Liver (tissue), 9 donors: ENCODE measurements around the gene NEB. TPM values are rescaled to one million over a fixed set of nuclear protein-coding genes. Genes with fewer than 3 reads are reported as not detected.
"Not testable (repeated sequence)": the region's sequence is repeated elsewhere in the genome, so short reads cannot be mapped to it uniquely, and the experiment has no call there.

Experiments
- DNase-seq: peaks from one replicate; pipeline ENCODE4 v3.0.0-alpha.2; 2017; ENCODE audit warnings: low spot score
- H3K27ac ChIP-seq, 2 donors: one replicate each; pipeline ENCODE4 v1.7.0; 2013; ENCODE audit warnings: inconsistent platforms in 2 of 2, low read length in 2 of 2, control low read depth in 1 of 2, low read depth in 1 of 2, mild to moderate bottlenecking in 1 of 2
- H3K27me3 ChIP-seq, 4 donors: one replicate each; pipeline versions ENCODE4 v1.6.1 to v1.7.0; 2013; ENCODE audit warnings: low read length in 3 of 4, inconsistent platforms in 1 of 4, mild to moderate bottlenecking in 1 of 4, moderate library complexity in 1 of 4; ENCODE audit not compliant: control insufficient read depth in 4 of 4, insufficient read depth in 4 of 4
- H3K36me3 ChIP-seq, 4 donors: one replicate each; pipeline versions ENCODE4 v1.6.1 to v1.7.0; 2013; ENCODE audit warnings: low read length in 3 of 4, mild to moderate bottlenecking in 3 of 4, low read depth in 1 of 4, moderate library complexity in 1 of 4; ENCODE audit not compliant: control insufficient read depth in 4 of 4, insufficient read depth in 3 of 4
- H3K4me1 ChIP-seq, 4 donors: one replicate each; pipeline versions ENCODE4 v1.6.1 to v1.7.0; 2013; ENCODE audit warnings: low read length in 3 of 4, mild to moderate bottlenecking in 3 of 4, moderate library complexity in 1 of 4; ENCODE audit not compliant: control insufficient read depth in 4 of 4, insufficient read depth in 4 of 4
- H3K4me3 ChIP-seq, 3 donors: one replicate each; pipeline versions ENCODE4 v1.6.1 to v1.7.0; 2013; ENCODE audit warnings: low read length in 3 of 3, control low read depth in 1 of 3, low read depth in 1 of 3, mild to moderate bottlenecking in 1 of 3
- H3K9ac ChIP-seq, 2 donors: one replicate each; pipeline ENCODE4 v1.7.0; 2013; ENCODE audit warnings: low read length in 2 of 2, mild to moderate bottlenecking in 2 of 2, moderate library complexity in 2 of 2, control low read depth in 1 of 2, low read depth in 1 of 2
- H3K9me3 ChIP-seq, 4 donors: one replicate each; pipeline versions ENCODE4 v1.6.1 to v1.7.0; 2013; ENCODE audit warnings: low read length in 3 of 4; ENCODE audit not compliant: control insufficient read depth in 4 of 4
- FOXA1 ChIP-seq: IDR thresholded peaks from 2 replicates; pipeline ENCODE4 v1.6.1; 2016; ENCODE audit warnings: antibody characterized with exemption
- FOXA2 ChIP-seq: IDR thresholded peaks from 2 replicates; pipeline ENCODE4 v1.6.1; 2016; ENCODE audit warnings: antibody characterized with exemption
- GABPA ChIP-seq, 2 donors: IDR thresholded peaks in 1 of 2; conservative IDR thresholded peaks in 1 of 2; 2 replicates each; pipeline ENCODE4 v1.6.1; 2016; ENCODE audit warnings: antibody characterized with exemption in 2 of 2, mild to moderate bottlenecking in 1 of 2, moderate library complexity in 1 of 2
- HNF4A ChIP-seq, 2 donors: conservative IDR thresholded peaks; 2 replicates each; pipeline ENCODE4 v1.6.1; 2016; ENCODE audit warnings: antibody characterized with exemption in 2 of 2, mild to moderate bottlenecking in 2 of 2
- HNF4G ChIP-seq: IDR thresholded peaks from 2 replicates; pipeline ENCODE4 v1.6.1; 2016; ENCODE audit warnings: antibody characterized with exemption
- JUND ChIP-seq, 2 donors: IDR thresholded peaks; 2 replicates each; pipeline ENCODE4 v1.6.1; 2016; ENCODE audit warnings: antibody characterized with exemption in 2 of 2
- NR2F2 ChIP-seq: IDR thresholded peaks from 2 replicates; pipeline ENCODE4 v1.6.1; 2016; ENCODE audit warnings: antibody characterized with exemption
- REST ChIP-seq: IDR thresholded peaks from 2 replicates; pipeline ENCODE4 v1.6.1; 2016; ENCODE audit warnings: antibody characterized with exemption, mild to moderate bottlenecking
- RXRA ChIP-seq, 2 donors: IDR thresholded peaks; 2 replicates each; pipeline ENCODE4 v1.6.1; 2017 to 2018; ENCODE audit warnings: antibody characterized with exemption in 2 of 2, mild to moderate bottlenecking in 1 of 2
- SP1 ChIP-seq: IDR thresholded peaks from 2 replicates; pipeline ENCODE4 v1.6.1; 2018; ENCODE audit warnings: antibody characterized with exemption, mild to moderate bottlenecking
- TAF1 ChIP-seq: conservative IDR thresholded peaks from 2 replicates; pipeline ENCODE4 v1.6.1; 2016; ENCODE audit warnings: antibody characterized with exemption, mild to moderate bottlenecking
- YY1 ChIP-seq: IDR thresholded peaks from 2 replicates; pipeline ENCODE4 v1.6.1; 2016; ENCODE audit warnings: antibody characterized with exemption, mild to moderate bottlenecking
- WGBS: extraction: QIAGEN DNeasy Blood & Tissue Kit; methylation state at CpG from one replicate; pipeline ENCODE4 v1.1.7; 2013; 5-methylcytosine and 5-hydroxymethylcytosine counted together
- polyA plus RNA-seq, 2 donors: library from polyadenylated mRNA; stranded (reverse) in 1 of 2; unstranded in 1 of 2; fragments of 200-250 nt in 1 of 2; fragments of >200 nt in 1 of 2; fragmentation: Nextera tagmentation in 1 of 2; extraction: Ambion mirVana in 1 of 2; gene quantifications; one replicate each; pipeline versions ENCODE4 v1.2.1 to v1.2.3, GENCODE V29; 2013 to 2015
- total RNA-seq, 2 donors: library from RNA; depleted of rRNA; stranded (reverse); fragments of >200 nt; gene quantifications; one replicate each; pipeline ENCODE4 v1.2.3, GENCODE V29; 2014
- TF ChIP-seq, protein P1 (sequence below): IDR thresholded peaks from 2 replicates; pipeline ENCODE4 v1.6.1; 2016; ENCODE audit warnings: antibody characterized with exemption
- TF ChIP-seq, protein P2 (sequence below): fragments of 150-350 bp; IDR thresholded peaks from 2 replicates; pipeline ENCODE4 v1.5.1; 2017; ENCODE audit warnings: improper control_type of control experiment, low read depth, low read length; ENCODE audit not compliant: missing input control
- TF ChIP-seq, protein P3 (sequence below): IDR thresholded peaks from 2 replicates; pipeline ENCODE4 v1.6.1; 2016; ENCODE audit warnings: antibody characterized with exemption
- donor health status: healthy.
- donor health status: healthy.
- donor health status: healthy.
- donor health status: healthy.
- donor health status: healthy.

NEB gene
- total and polyA plus RNA-seq, 4 donors, result 0.28 to 6.4 (median 2.7) TPM

- Histone ChIP-seq H3K4me1 (no peaks in the 10 kb centered on the region), H3K9ac (no peak overlapping the region), H3K4me3 (no peak overlapping the region), H3K36me3 (no peaks in the 10 kb centered on the region), H3K27ac (no peak overlapping the region), H3K9me3 (no peaks in the 10 kb centered on the region), H3K27me3 (no peaks in the 10 kb centered on the region)
- no peak for DNase-seq
- WGBS, result 64% methylated on average over 3 of the region's 3 CpGs
- TF ChIP-seq HNF4A (conservative IDR thresholded peaks at IDR 0.05), result no peak
- no peak for TF ChIP-seq FOXA2
- TF ChIP-seq, protein P1, sequence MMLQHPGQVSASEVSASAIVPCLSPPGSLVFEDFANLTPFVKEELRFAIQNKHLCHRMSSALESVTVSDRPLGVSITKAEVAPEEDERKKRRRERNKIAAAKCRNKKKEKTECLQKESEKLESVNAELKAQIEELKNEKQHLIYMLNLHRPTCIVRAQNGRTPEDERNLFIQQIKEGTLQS, result no peak
- TF ChIP-seq, protein P2, sequence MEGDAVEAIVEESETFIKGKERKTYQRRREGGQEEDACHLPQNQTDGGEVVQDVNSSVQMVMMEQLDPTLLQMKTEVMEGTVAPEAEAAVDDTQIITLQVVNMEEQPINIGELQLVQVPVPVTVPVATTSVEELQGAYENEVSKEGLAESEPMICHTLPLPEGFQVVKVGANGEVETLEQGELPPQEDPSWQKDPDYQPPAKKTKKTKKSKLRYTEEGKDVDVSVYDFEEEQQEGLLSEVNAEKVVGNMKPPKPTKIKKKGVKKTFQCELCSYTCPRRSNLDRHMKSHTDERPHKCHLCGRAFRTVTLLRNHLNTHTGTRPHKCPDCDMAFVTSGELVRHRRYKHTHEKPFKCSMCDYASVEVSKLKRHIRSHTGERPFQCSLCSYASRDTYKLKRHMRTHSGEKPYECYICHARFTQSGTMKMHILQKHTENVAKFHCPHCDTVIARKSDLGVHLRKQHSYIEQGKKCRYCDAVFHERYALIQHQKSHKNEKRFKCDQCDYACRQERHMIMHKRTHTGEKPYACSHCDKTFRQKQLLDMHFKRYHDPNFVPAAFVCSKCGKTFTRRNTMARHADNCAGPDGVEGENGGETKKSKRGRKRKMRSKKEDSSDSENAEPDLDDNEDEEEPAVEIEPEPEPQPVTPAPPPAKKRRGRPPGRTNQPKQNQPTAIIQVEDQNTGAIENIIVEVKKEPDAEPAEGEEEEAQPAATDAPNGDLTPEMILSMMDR, result no peak
- TF ChIP-seq REST, result no peak
- no peak for TF ChIP-seq TAF1
- TF ChIP-seq RXRA (IDR thresholded peaks at IDR 0.05), result no peak
- no peak for TF ChIP-seq YY1
- TF ChIP-seq, protein P3, sequence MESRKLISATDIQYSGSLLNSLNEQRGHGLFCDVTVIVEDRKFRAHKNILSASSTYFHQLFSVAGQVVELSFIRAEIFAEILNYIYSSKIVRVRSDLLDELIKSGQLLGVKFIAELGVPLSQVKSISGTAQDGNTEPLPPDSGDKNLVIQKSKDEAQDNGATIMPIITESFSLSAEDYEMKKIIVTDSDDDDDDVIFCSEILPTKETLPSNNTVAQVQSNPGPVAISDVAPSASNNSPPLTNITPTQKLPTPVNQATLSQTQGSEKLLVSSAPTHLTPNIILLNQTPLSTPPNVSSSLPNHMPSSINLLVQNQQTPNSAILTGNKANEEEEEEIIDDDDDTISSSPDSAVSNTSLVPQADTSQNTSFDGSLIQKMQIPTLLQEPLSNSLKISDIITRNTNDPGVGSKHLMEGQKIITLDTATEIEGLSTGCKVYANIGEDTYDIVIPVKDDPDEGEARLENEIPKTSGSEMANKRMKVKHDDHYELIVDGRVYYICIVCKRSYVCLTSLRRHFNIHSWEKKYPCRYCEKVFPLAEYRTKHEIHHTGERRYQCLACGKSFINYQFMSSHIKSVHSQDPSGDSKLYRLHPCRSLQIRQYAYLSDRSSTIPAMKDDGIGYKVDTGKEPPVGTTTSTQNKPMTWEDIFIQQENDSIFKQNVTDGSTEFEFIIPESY, result no peak
- TF ChIP-seq NR2F2, result no peak
- TF ChIP-seq FOXA1, result no peak
- no peak for TF ChIP-seq JUND (IDR thresholded peaks at IDR 0.05)
- no peak for TF ChIP-seq GABPA (IDR thresholded peaks at IDR 0.05 in 1 of 2, conservative IDR thresholded peaks at IDR 0.05 in 1 of 2)
- TF ChIP-seq HNF4G, result no peak
- TF ChIP-seq SP1, result no peak
Measured at GRCh38 chr2:151560289-151560688, 174.0 kb downstream of the NEB start.

GRCh38 chr2:151559431-151559830 lies 174.8 kb downstream of the NEB start:
- DNase-seq, H3K4me1 ChIP-seq, H3K9ac ChIP-seq, H3K36me3 ChIP-seq, H3K4me3 ChIP-seq, H3K27ac ChIP-seq, H3K27me3 ChIP-seq, H3K9me3 ChIP-seq: not testable (repeated sequence)
- 96% methylated on average over 2 of the region's 2 CpGs for WGBS

DNA sequence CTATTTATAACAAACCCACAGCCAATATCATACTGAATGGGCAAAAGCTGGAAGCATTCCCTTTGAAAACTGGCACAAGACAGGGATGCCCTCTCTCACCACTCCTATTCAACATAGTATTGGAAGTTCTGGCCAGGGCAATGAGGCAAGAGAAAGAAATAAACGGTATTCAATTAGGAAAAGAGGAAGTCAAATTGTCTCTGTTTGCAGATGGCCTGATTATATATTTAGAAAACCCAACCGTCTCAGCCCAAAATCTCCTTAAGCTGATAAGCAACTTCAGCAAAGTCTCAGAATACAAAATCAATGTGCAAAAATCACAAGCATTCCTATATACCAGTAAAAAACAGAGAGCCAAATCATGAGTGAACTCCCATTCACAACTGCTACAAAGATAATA lies 176.4 kb downstream of the NEB start:
- H3K36me3 ChIP-seq, H3K27ac ChIP-seq, H3K4me3 ChIP-seq, H3K4me1 ChIP-seq, H3K9me3 ChIP-seq, DNase-seq, H3K27me3 ChIP-seq, H3K9ac ChIP-seq: not testable (repeated sequence)
- WGBS, result 55% methylated on average over 2 of the region's 2 CpGs
